ENCODE results near the gene MPDU1.
A peak's percentile ranks its signal among the peaks of the same experiment; 100 is the strongest.
"Not testable (repeated sequence)": the region's sequence is repeated elsewhere in the genome, so short reads cannot be mapped to it uniquely, and the experiment has no call there.

Gene MPDU1

DNA sequence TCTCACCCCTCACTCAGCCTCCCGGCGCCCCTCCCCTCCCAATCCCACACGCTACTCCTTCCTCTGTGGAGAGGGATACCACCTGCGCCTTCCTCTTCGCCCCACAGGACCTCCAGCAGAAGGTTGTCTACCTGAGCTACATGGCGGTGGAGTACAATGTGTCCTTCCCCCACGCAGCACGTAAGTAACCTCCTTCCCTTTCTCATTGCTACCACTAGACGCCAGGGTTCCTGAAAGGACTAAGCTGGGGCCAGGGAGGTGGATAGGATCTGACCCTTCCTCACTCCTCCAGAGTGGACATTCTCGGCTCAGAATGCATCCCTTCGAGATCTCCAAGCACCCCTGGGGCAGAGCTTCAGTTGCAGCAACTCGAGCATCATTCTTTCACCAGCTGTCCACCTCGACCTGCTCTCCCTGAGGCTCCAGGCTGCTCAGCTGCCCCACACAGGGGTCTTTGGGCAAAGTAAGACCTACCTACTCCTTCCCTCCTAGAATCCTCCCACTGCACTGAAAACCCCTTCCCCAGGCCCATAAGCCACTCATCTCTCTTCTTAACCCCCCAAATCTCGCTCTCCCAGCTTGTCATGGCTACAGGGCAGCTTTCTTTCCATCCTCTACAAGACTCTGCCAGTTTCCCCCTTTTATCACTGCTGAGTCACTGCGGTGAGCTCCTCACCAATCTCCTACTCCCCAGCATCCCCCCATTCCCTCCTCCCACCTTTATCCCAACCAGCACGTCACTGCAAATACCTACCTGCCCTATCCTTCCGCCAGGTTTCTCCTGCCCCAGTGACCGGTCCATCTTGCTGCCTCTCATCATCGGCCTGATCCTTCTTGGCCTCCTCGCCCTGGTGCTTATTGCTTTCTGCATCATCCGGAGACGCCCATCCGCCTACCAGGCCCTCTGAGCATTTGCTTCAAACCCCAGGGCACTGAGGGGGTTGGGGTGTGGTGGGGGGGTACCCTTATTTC is 2.8 kb upstream of the MPDU1 start:
- no peak for DNase-seq

DNA sequence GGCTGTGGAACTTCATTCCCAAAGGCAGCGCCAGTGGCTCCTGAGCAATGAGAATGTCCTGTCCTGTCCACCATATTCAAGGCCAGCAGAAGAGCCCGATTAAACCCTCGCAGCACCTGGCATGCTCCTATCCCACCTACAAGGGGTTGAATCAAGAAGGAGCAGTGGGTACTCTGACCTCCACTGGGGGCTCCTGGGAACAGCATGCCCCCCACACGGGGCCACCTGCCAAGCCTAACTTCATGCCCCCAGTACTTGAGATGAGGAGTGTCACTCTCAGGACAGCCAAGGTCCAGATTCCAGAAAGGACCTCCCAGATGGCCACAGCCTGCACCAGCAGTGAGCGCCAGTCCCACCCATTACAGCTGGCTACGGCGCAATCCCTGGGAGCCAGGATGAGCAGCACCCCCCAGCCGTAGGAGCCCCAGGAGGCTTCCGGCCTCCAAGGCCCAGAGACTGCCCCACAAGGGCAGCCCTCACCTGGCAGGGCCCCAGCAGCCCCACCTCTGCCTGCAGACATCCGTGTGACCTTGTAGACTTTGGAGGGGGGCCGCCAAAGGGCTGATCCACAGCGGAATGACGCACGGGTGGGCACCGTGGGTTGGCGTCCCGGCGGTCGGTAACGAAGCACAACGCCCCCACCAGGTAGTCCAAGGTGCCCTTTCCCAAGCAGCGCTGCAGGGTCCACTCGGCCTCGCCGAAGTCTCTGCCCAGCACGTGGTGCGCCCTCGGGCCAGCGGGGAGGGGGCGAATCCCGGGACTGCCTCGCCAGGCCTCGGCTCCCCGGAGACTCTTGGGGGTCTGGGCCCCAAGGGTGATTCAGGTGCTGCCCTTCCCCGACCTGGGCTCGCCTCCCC is 1.0 kb upstream of the MPDU1 start:
- no peak for DNase-seq

DNA sequence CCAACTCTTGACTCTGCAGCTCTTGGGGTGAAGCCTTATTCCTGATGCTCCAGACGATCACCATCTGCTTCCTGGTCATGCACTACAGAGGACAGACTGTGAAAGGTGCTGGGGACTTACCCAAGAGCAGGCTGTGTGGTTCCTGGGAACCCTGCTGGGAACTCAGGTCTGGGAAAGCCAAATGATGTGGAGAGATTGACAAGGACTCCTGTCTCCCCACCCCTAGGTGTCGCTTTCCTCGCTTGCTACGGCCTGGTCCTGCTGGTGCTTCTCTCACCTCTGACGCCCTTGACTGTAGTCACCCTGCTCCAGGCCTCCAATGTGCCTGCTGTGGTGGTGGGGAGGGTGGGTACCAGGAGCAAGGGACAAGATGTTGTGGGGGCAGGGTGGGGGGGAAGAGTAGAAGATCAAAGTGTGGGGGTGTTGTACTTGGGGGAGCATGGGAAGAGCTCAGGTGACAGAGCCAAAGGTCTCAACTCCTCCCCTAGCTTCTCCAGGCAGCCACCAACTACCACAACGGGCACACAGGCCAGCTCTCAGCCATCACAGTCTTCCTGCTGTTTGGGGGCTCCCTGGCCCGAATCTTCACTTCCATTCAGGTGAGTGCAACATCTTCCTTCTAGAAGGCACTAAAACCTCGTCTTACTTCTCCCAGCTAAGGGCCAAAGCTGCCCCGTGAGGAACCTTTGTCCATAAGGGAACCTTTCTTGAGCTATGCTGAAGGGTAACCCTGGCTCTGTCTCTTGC is 3.2 kb downstream of the MPDU1 start:
- DNase-seq: no peak

DNA sequence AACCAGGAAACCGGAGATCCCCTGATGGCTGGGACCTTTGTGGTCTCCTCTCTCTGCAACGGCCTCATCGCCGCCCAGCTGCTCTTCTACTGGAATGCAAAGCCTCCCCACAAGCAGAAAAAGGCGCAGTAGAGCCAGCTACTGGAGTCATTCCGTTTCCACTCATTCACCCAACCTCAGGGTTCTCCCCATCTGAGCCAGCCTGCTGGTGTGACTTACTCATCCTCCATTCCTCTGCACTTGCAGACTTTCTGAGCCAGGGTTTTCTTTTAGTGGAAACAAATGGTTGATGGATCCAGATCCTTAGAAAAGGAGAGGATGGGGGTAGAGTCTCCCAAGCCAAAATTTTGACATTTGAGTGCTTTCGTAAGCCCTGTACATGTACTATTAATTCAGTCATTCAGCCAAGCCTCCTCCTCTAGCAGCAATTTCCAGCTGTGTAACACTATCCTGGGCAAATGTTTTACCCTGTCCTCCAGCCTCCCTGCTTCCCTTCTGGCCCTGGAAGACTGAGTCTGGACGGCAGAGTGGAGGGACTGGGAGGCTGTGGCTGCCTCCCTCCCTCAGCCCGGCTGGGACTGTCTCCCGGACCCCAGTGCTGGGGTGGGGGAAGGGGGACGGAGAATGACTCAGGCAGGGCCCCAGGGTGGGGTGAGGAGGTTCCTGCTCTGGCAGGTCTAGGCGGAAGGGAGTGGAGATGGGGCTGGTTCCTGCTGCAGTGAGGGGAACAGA is 3.9 kb downstream of the MPDU1 start:
- peak; percentile 95 for DNase-seq

DNA sequence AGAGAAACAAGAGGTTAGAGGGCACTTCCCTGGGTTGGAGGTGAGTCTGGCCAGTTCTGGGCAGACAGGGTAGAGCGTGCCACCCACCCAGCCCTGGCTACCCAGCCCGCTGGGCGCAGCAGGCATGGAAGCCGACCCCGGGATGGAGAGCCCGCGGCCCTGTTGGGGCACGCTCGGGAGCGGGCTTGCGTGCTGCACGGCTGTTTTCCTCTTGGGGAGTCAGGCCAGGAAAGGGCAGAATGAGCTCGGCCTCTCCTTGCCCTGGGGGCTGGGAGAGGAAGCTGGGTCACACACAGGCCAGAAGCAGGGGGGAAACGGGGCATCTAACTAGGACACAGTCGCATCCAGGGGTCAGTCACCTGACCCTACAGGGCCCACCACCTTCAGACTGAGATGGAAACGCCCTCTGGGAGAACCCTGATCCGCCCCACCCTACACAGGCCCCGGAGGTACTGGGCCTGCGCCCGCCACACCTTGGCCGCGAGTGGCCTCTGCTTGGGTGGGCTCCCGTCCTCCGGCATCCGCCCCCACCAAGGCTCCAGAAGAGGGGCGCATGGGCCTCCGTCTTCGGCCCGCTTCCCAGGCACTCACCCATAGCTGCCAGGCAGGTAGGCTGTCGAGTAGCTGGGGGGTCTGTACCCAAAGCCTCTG is 5.0 kb downstream of the MPDU1 start:
- no peak for DNase-seq

DNA sequence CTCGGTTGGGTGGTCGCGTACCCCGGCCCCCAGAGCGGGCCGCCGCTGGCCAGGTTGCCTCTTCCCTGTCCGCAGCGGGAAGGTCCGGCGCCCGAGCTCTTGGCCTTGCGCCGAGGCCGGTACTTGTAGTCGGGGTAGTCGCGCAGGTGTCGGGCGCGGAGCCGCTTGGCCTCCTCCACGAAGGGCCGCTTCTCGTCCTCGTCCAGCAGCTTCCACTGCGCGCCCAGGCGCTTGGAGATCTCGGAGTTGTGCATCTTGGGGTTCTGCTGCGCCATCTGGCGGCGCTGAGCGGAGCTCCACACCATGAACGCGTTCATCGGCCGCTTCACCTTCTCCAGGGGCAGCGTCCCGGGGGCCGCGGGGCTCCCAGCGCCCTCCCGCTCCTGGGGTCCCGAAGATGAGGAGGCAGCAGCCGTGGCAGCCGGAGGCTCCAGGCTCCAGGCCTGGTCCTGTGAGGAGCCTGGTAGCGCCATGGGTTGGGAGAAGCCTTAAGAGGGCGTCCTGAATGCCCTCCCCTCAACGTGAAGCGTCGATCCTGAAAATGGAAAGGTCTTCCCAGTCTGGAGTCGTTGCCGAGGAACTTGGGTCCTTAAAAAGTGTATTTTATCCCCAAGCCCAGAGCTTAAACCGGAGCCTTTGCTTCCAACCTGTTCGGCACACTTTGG is 5.7 kb downstream of the MPDU1 start:
- peak; percentile 84 for DNase-seq

DNA sequence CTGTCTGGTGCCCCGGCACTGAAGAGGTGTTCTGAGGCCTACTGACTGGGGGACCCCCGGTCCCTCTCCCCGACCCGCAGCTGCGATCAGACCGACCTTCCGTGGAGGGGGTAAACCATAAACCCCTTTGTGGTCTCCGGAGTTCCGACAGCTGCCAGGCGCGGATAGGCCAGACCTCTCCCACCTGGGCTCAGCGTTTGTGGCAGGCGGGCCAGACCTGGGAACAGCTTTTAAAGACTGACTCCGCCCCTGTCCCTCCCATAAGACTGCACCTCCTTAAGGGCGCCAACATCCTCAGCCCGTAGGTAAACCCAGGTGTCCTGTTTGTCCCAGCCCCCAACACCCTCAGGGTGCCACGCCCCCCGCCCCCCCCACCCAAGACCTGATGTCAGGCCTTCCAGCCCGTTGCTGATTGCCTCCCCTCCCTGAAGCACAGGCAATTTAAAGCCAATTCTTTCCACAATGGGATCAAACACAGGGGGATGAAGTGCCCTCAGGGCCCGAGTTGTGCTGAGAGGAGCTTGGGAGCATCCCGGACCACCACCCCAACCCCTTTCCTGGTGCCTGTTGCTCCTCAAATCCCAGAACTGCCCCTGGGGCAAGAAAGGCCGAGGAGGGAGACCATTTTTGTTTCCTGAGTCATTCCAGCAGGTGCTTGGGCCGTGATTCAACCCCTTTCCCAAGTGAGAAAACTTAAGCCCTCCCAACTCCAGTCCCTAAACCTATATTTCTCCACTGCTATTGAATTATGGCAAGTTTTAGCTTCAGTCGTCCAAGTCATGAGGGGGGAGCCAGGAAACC is 6.4 kb downstream of the MPDU1 start, which contains the start of gene SOX15:
Gene SOX15, minus strand, starts transcription at position 204 of the 801 bp plus-strand sequence. CDS start 418 bp downstream, outside the sequence.
- no peak for DNase-seq

DNA sequence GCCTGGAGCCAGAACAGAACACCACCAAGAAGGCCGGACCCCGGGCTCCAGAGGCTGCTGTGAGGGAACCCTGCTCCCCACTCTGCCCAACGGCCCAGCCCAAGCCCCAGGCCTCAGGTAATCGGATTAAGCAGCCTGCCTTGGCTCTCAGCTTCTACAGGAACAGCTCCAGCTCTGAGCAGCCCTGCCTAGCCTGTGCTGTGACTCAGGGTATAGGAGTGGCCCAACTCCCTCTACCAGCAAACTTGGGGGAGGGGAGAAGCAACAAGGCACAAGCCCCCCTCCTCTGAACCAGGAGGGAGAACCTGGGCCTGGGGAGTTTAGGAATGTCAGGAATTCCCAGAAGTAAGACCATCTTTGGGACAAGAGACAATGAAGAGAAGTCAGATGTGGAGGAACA is 7.1 kb downstream of the MPDU1 start:
- peak; percentile 59 for DNase-seq

DNA sequence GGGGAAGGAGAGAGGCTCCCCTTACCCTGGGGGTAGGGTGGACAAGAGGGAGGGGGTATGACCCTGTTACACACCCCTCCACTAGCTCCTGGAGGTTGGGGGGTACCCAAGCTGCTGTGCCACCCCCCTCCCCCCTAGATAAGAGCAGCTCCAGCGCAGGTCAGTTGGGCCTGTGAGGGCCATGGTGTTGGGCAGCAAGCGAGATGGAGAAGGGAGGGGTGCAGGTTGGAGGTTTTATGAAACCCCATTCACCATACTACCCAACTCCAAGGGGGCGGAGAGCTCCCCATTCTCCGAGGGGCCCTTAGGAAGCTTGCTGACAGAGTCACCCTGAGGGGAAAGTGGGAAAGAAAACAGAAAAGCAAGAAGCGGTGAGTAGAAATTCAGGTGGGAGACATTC is 7.9 kb downstream of the MPDU1 start:
- no peak for DNase-seq

DNA sequence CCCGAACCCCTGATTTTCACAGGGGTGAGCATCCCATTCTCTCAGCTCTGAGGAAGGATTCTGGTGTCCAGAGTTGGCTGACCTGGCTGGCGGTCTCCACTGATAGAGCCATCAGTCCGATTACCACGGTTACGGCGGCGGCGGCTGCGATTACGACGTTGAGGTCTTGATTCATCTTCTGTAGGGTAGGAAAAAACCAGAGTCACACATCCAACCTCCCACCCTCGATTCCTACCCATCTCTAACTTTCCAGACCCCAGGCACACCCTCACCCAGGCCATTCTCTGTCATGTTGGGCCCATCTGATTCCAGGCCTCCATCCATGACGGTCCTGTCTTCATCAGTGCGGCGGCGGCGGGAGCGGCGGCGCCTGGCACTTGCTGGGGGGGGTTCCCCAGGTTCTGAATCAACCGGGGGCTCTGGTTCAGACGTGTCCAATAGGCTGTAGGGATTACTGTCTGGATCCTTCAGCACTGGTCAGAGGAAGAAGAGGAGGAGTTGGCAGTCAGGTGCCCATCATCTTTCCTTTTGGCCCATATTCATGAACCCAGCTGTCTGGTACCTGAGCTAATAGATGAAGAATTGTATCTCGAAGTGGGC is 8.9 kb downstream of the MPDU1 start:
- no peak for DNase-seq

DNA sequence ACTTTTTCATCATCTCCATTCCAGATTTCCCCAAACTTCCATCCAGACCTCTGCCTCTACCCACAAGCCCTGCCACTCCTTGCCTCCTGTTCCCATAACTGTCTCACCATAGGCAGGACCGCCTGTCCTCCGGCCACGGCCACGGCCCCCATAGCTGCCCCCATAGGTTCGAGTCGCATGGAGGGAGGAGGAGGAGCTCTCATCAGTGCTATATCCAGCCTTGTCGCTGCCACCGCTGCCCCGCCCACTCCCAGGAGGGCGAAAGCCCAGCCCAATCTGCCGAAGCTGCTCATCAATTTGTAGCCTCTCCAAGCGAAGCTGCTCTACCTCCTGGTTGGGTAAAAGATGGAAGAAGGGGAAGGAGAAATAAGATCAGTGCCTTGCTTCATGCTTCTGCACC is 9.6 kb downstream of the MPDU1 start:
- no peak for DNase-seq

DNA sequence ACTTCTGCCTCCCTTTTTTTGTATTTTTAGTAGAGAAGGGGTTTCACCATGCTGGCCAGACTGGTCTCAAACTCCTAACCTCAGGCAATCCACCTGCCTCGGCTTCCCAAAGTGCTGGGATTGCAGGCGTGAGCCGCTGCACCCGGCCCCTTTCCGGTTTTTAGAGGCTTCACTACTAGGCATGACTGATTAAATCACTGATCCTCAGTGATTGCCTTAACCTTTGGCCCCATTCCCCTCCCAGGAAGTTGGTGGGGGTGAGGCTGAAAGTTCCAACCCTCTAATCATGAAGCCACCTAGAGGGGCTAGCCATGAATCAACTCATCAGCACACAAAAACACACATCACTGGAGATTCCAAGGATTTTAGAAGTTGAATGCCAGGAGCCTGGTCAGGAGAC is 13.9 kb downstream of the MPDU1 start:
- not testable (repeated sequence) for DNase-seq

DNA sequence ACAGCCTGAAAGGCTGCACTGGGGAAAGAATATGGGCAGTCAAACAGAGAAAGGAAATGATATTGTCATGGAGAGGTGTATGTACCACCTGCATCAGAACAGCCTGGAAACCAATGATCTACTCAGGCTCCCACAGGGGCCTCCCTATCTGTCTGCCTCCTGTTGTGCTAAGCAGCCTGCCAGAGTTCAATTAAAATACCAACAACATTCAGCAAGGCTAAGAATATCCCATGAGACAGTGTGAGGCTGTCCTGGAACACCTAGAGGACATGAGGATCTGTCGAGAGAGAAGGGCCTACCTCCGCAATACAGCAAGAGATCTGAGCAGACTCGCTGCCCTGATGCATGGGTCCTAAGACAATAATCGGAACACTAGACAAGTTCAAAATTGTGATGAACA is 22.6 kb downstream of the MPDU1 start:
- DNase-seq: no peak

DNA sequence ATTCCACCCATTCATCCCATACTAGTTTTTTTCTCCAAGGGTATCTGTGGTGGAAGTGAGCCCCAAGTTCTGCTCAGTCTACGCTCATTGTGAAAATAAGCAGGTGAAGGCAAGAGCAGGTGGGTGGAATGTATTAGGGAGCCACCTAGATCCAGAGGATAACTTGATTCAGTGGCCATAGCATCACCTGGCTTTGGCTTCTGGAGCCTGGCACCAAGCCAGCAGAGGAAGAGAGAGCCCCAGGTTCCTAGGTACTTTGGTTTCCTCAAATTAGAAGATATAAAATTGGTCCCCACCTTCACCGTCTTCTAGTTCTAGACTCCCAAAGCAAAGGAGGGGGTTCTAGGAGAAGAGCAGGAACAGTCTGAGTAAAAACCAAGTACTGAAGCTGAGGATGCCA is 27.0 kb downstream of the MPDU1 start:
- DNase-seq: no peak

DNA sequence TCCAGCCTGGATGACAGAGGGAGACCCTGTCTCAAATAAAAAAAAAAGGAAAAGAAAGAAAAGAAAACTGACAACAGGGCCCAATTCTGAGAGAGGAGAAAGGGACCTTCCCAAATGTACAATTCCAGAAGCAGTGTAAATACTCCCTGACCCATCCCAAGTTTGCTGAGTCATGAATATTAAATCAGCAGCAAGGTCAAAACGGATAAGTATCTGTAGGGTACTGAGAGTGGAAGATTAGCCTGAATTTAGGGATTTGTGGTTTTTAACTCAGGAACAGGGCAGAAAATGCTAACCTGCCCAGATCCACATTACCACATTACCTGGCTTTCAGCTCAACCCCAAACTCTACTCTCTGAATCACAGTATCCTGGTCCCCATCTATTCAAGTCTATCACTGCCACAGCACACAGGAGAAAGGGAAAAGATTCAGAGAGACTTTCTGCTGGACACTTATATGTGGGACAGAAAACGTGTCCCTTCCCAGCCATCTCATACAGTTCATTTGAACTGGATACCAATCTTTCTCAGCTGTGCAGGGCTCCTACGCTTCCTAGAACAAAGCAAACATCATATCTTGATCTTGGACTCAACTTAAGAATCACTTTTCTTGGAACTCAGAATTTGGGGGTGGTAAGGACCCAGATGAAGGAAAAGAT is 28.1 kb downstream of the MPDU1 start:
- DNase-seq: no peak

DNA sequence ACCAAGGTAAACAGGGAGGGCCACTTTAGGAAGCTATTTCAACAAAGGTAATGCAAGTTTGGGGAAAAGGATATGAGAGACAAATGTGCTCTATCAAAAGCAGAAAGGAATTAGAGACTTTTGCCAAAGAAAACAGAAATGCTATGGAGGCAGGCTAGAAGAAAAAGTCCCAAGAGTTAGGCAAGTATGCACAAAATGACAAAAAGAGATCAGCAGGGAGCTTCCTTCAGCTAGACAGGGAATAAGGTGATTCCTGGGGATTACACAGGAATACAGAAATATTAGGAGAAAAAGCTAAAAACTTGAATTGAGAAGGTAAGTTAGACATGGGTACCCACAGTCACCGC is 28.6 kb downstream of the MPDU1 start:
- no peak for DNase-seq

DNA sequence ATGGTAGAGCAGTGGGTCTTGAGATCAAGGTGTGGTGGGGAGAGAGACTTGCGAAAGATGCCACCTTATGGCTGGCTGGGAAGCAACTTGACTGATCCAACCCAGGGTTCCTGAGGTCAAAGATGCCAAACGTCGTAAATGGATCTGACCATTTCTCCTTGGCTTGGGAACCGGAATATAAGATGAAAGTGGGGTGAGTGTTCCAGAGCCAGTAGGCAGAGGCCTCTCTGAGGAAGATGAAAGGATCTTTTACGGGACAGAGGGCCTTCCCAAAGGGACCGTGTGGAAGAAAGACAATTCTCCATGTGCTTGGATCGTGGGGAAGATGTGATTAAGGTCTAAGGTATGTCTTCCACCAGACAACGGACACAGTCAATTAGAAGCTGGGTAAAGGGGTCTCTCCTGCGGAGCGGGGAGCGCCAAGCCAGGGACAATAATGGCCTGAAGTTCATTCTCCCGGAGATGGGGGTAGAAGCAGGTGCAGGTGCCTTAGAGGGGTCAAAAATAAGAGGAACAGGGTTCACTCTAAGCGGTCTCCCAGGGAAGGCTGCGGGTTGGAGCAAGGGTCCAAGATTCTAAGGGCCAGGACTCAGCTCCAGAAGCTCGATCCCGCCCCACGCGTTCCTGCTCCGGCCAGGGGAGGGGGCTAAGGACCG is 30.2 kb downstream of the MPDU1 start:
- DNase-seq: peak; percentile 63

All from fibroblast of skin of abdomen (primary cell).